ENCODE data around the gene ANO4.

Gene ANO4

GRCh38 chr12:101018540-101018939, 224.0 kb downstream of the ANO4 start:
- Histone ChIP-seq H3K27me3 (ENCODE audit: insufficient read depth, low read length, poor library complexity) (no peaks in the 10 kb centered on the region), H3K79me2 (ENCODE audit: insufficient read depth, low read length) (no peaks in the 10 kb centered on the region), H3K4me2 (ENCODE audit: insufficient read depth, low read length) (no peak overlapping the region), H3K27ac (ENCODE audit: low read length) (no peak overlapping the region), H3K9me3 (ENCODE audit: insufficient read depth, low read length, severe bottlenecking) (no peaks in the 10 kb centered on the region), H3K9ac (ENCODE audit: low read depth, low read length) (no peak overlapping the region), H3K36me3 (ENCODE audit: insufficient read depth, low read length) (no peaks in the 10 kb centered on the region), H4K20me1 (ENCODE audit: insufficient read depth, low read length) (no peaks in the 10 kb centered on the region), H3K4me3 (ENCODE audit: low read depth in 1 of 2, low read length in 2 of 2) (no peak overlapping the region), H3K4me1 (ENCODE audit: insufficient read depth, low read length) (no peaks in the 10 kb centered on the region), H2AFZ (ENCODE audit: low read depth, low read length) (no peak overlapping the region)
- no peak for TF ChIP-seq CTCF (IDR thresholded peaks at IDR 0.05; ENCODE audit: borderline replicate concordance, extremely low read depth, low read length, poor library complexity, severe bottlenecking)
- no peak for TF ChIP-seq EZH2 (IDR thresholded peaks at IDR 0.05; ENCODE audit: borderline replicate concordance, low read depth, low read length, severe bottlenecking)
- DNase-seq, result no peak
- no peak for ATAC-seq (ENCODE audit: insufficient read depth, low read depth)

- DNase-seq (no peak), ATAC-seq (ENCODE audit: insufficient read depth, low read depth) (no peak)
These were observed 224.6 kb downstream of the ANO4 start for GRCh38 chr12:101019201-101019600.

GRCh38 chr12:101019667-101020066, 225.1 kb downstream of the ANO4 start:
- H3K27me3 ChIP-seq (ENCODE audit: insufficient read depth, low read length, poor library complexity), result no peaks in the 10 kb centered on the region
- no peak for ATAC-seq (ENCODE audit: insufficient read depth, low read depth)
- no peaks in the 10 kb centered on the region for H3K79me2 ChIP-seq (ENCODE audit: insufficient read depth, low read length)
- DNase-seq, result no peak
- H3K4me3 ChIP-seq (ENCODE audit: low read depth in 1 of 2, low read length in 2 of 2), result no peak overlapping the region
- no peak overlapping the region for H3K9ac ChIP-seq (ENCODE audit: low read depth, low read length)
- TF ChIP-seq EZH2 (IDR thresholded peaks at IDR 0.05; ENCODE audit: borderline replicate concordance, low read depth, low read length, severe bottlenecking) (no peak), CTCF (IDR thresholded peaks at IDR 0.05; ENCODE audit: borderline replicate concordance, extremely low read depth, low read length, poor library complexity, severe bottlenecking) (no peak)
- no peak overlapping the region for H2AFZ ChIP-seq (ENCODE audit: low read depth, low read length)
- H3K36me3 ChIP-seq (ENCODE audit: insufficient read depth, low read length), result no peaks in the 10 kb centered on the region
- no peak overlapping the region for H3K4me2 ChIP-seq (ENCODE audit: insufficient read depth, low read length)
- no peaks in the 10 kb centered on the region for H3K9me3 ChIP-seq (ENCODE audit: insufficient read depth, low read length, severe bottlenecking)
- no peak overlapping the region for H3K27ac ChIP-seq (ENCODE audit: low read length)
- no peaks in the 10 kb centered on the region for H4K20me1 ChIP-seq (ENCODE audit: insufficient read depth, low read length)
- H3K4me1 ChIP-seq (ENCODE audit: insufficient read depth, low read length), result no peaks in the 10 kb centered on the region

More at GRCh38 chr12:101019201-101019600, 224.6 kb downstream of the ANO4 start:
- Histone ChIP-seq H2AFZ (ENCODE audit: low read depth, low read length) (no peak overlapping the region), H3K4me2 (ENCODE audit: insufficient read depth, low read length) (no peak overlapping the region), H3K36me3 (ENCODE audit: insufficient read depth, low read length) (no peaks in the 10 kb centered on the region), H3K79me2 (ENCODE audit: insufficient read depth, low read length) (no peaks in the 10 kb centered on the region), H3K4me1 (ENCODE audit: insufficient read depth, low read length) (no peaks in the 10 kb centered on the region), H3K27me3 (ENCODE audit: insufficient read depth, low read length, poor library complexity) (no peaks in the 10 kb centered on the region), H3K9me3 (ENCODE audit: insufficient read depth, low read length, severe bottlenecking) (no peaks in the 10 kb centered on the region), H3K4me3 (ENCODE audit: low read depth in 1 of 2, low read length in 2 of 2) (no peak overlapping the region), H4K20me1 (ENCODE audit: insufficient read depth, low read length) (no peaks in the 10 kb centered on the region), H3K27ac (ENCODE audit: low read length) (no peak overlapping the region), H3K9ac (ENCODE audit: low read depth, low read length) (no peak overlapping the region)
- TF ChIP-seq CTCF (IDR thresholded peaks at IDR 0.05; ENCODE audit: borderline replicate concordance, extremely low read depth, low read length, poor library complexity, severe bottlenecking) (no peak), EZH2 (IDR thresholded peaks at IDR 0.05; ENCODE audit: borderline replicate concordance, low read depth, low read length, severe bottlenecking) (no peak)

GRCh38 chr12:101021442-101021841, 226.9 kb downstream of the ANO4 start:
- Histone ChIP-seq H3K27me3 (ENCODE audit: insufficient read depth, low read length, poor library complexity) (no peaks in the 10 kb centered on the region), H3K79me2 (ENCODE audit: insufficient read depth, low read length) (no peaks in the 10 kb centered on the region), H4K20me1 (ENCODE audit: insufficient read depth, low read length) (no peaks in the 10 kb centered on the region), H3K9me3 (ENCODE audit: insufficient read depth, low read length, severe bottlenecking) (no peaks in the 10 kb centered on the region), H3K9ac (ENCODE audit: low read depth, low read length) (no peak overlapping the region), H3K27ac (ENCODE audit: low read length) (no peak overlapping the region), H3K36me3 (ENCODE audit: insufficient read depth, low read length) (no peaks in the 10 kb centered on the region), H3K4me3 (ENCODE audit: low read depth in 1 of 2, low read length in 2 of 2) (no peak overlapping the region), H2AFZ (ENCODE audit: low read depth, low read length) (no peak overlapping the region), H3K4me1 (ENCODE audit: insufficient read depth, low read length) (no peaks in the 10 kb centered on the region), H3K4me2 (ENCODE audit: insufficient read depth, low read length) (no peak overlapping the region)
- ATAC-seq (ENCODE audit: insufficient read depth, low read depth) (no peak), DNase-seq (no peak)
- TF ChIP-seq EZH2 (IDR thresholded peaks at IDR 0.05; ENCODE audit: borderline replicate concordance, low read depth, low read length, severe bottlenecking), result no peak
- no peak for TF ChIP-seq CTCF (IDR thresholded peaks at IDR 0.05; ENCODE audit: borderline replicate concordance, extremely low read depth, low read length, poor library complexity, severe bottlenecking)
